ENCODE data around the gene NEGR1.
A peak's percentile ranks its signal among the peaks of the same experiment; 100 is the strongest.

Gene NEGR1

GRCh38 chr1:71630073-71630472 is 652.3 kb downstream of the NEGR1 start:
- DNase-seq (ENCODE audit: low spot score) = no peak

GRCh38 chr1:71625004-71625403 is 657.3 kb downstream of the NEGR1 start:
- no peak for DNase-seq (ENCODE audit: low spot score)

- no peak for DNase-seq (ENCODE audit: low spot score)
These were observed 658.5 kb downstream of the NEGR1 start for GRCh38 chr1:71623888-71624287.

- no peak for DNase-seq (ENCODE audit: low spot score)
These were observed 660.6 kb downstream of the NEGR1 start for GRCh38 chr1:71621785-71622184.

DNA sequence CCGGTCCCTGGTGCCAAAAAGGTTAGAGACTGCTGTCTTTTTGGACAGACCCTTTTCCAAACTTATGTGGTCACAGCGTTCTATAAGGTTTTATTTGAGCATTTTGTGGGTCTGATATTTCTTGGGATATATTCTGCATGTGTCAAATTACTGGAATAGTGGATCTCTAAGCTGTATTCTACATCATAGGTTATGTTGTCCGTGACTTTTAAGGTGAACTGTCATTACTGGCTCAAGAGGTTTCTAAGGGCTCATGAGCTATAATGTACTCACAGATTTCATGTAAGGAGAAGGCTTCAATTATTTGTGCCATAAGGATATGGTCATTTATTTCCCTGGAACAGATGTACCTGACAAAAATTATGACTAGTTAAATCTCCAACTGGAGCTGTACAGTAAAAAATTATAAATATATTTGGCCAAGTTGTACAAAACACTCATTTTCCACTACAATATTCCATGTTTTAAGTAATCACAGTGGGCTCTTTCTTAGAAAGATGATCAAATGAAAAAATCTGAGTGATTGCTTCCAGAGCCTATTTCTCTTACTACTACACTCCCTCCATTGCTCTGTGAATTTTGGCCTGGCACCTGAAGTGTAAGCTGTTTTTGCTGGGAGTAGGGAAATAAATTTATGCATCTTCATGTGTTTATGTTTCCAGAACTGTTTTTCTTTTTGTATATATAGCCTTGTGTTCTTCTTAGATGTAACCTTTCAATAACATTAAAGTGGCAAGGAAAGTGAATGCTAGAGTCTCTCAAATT is 663.4 kb downstream of the NEGR1 start:
- DNase-seq (ENCODE audit: low spot score) = no peak

DNA sequence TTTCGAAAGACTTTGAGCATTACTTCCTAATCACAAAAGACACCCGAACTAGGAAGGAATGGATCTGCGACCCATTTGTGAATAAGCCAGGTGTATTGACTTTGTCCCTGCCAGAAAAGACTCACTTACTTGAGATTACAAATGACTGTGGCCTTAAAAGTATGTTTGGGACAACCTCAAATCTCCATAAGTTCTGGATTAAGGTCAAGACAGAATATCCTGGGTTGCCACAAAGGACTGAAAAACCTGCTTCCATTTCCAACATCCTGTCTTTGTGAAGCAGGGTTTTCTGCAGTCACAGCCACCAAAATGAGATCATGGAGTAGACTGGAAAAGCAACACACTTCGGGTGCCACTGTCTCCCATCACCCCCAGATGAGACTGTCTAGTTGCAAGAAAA is 664.1 kb downstream of the NEGR1 start:
- no peak for DNase-seq (ENCODE audit: low spot score)

DNA sequence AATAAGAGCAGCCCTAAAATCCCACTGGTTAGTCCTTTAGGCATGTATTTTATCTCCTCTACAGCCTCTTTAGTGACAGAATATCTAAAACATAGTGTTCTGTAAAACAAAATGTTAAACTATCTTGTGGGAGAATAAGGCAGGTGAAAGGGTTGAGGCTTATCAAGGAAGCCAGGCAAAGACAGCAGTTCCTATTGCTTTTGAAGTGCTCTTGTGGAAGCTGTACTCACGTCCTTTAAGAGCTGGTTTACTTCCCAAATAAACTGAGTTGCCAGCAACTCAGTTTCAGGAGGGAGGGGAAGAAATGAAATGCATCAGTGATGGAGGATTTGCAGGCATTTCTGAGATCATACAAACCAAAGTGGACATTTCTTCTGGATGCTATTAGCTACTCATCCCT is 671.9 kb downstream of the NEGR1 start:
- no peak for DNase-seq (ENCODE audit: low spot score)

DNA sequence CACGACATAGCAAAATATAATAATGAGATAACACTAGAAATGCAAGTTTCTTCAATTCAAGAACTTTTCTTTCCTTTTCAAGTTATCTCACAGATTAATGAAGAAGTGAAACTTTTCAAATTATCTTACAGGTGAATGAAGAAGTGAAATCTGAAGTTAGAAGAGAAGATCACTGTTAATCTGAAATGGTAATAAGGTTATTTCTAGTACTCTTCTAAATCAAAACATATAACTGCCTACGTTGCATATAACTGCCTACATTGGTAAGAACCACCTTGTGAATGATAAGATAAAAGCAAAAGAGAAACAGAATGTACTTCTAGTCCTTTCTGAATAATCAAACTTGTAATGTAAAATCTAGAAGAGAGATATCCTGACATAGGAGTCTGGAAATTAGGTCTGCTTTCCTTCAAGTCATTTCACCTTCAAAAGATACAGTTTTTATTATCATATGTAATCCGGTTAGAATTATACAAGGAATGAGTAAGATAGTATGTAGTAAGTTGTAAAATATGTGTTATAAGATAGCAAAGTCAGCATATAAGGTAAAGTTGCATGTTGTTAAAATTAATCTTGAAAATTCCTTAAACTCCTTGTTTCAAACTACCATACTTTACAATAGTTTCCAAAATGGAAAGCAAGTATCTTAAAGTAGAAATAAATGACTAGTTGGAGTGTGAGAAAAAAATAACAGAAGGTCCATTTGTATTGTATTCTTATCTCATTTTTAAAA is 679.1 kb downstream of the NEGR1 start:
- DNase-seq (ENCODE audit: low spot score) = no peak

DNA sequence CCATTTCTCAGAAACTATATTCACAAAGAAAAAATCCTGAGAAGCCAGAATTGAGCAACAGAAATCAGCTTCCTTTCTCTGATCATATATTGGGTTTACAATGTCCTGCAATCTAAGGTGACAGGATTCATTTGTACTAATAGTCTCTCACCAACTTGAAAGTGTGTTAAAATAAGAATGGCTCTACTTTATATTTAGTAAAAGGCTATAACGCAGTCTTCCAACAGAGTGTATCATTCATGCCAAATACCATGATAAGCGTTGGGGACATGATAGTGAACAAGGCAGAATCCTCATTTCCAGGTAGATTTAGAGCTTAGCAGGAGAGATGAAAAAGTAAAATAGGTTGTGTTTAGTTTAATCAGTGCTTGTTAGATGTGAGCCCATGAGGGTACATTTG is 682.3 kb downstream of the NEGR1 start:
- DNase-seq (ENCODE audit: low spot score) = no peak

DNA sequence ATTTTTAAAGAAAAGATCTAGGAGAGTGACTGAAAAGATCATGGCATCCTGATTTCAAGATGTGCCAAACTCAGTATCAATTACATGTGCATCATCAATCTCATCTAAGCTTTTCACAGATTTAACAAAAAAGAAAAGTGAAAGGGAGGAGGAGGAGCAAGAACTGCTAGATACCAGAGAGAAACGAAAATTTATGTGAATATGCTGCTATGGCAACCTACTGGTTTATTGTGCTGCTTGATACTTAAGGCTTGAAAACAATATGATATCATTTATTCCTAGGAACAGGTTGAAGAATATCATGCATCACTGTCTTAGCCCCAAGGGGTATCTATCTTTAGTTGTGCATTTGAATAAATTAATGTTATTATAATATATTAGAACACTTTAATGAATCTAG is 683.0 kb downstream of the NEGR1 start:
- DNase-seq (ENCODE audit: low spot score) = no peak

DNA sequence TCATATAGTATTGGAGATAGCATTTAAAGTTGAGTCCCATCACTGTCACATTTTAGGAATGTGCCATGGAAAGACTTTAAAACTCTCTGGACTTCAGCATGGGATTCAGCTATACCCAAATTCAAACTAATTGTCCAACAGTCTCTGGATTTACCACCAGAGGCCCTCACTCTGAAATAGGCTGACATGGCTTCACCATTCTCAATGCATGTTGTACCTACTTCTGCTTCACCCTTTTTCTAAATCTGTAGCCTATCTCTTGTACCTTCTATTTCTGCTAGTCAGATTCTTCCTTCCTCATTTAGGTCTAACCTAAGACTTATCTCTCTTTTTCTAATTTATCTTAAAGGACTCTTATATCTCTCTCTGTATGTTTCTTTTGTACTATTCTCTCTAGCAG is 688.8 kb downstream of the NEGR1 start:
- DNase-seq (ENCODE audit: low spot score) = peak; percentile 5

- no peak for DNase-seq (ENCODE audit: low spot score)
These were observed 689.6 kb downstream of the NEGR1 start for GRCh38 chr1:71592646-71593274.

- no peak for DNase-seq (ENCODE audit: low spot score)
These were observed 693.3 kb downstream of the NEGR1 start for GRCh38 chr1:71589005-71589404.

DNA sequence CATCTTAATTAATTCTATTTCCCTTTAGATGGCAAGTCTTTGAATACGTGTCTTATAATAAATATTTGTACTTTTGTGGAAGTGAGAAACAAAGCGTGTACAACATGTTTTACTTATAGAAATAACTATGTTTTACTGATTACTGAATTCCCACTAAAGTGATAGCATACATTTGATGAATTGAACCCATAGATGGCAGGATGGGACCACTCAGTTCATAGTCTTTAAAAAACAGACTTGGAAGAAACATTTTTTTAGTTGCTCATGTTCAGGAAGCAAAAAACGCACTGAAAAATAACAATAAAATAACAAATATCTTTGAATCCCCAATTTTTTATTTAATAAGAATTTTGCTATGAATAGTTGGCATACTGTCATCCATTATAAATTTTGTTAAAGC is 694.4 kb downstream of the NEGR1 start:
- DNase-seq (ENCODE audit: low spot score) = no peak

GRCh38 chr1:71586030-71586429 is 696.3 kb downstream of the NEGR1 start:
- DNase-seq (ENCODE audit: low spot score) = no peak

DNA sequence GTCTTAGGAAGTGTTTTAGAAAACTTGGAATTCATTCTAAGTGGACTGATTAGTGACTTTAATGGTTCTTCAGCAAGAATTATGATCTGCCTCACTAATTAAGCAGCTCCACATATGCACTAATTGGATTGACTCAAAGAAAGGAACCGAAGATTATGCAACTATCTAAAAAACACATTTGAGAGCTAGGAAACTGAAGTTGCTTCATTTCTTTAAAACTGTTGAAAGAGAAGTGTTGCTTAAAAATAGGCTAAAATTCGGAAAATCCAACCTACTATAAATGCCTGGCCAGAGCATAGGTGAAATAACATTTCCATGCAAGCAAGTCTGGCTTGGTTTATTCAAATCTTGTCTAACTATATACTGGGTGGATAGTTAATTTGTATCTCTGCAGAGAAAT is 698.6 kb downstream of the NEGR1 start:
- no peak for DNase-seq (ENCODE audit: low spot score)

GRCh38 chr1:71582673-71583072 is 699.7 kb downstream of the NEGR1 start:
- DNase-seq (ENCODE audit: low spot score) = no peak

- DNase-seq (ENCODE audit: low spot score) = no peak
These were observed 704.7 kb downstream of the NEGR1 start for GRCh38 chr1:71577451-71578131.

GRCh38 chr1:71572038-71572437 is 710.3 kb downstream of the NEGR1 start:
- no peak for DNase-seq (ENCODE audit: low spot score)

- no peak for DNase-seq (ENCODE audit: low spot score)
These were observed 715.9 kb downstream of the NEGR1 start for GRCh38 chr1:71566413-71566812.

- DNase-seq (ENCODE audit: low spot score) = no peak
These were observed 716.5 kb downstream of the NEGR1 start for GRCh38 chr1:71565831-71566230.

DNA sequence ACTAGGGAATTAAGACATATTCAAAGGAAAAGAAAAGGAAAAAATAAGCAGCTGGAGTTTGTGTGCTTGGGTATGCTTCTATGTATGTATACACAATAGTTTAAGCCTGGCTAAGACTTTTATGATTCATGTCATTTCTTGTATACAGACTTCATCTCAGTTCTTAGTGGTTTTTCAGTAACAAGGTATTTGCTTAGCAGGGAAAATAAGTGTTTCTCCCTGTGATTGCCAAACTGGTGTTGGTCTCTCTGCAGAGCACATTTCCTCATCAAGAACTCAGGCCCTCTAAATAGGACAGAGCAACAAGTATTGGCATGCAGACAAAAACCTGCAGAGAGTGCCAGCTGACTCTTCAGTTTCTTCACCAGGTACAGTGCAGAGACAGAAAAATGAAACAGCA is 717.1 kb downstream of the NEGR1 start:
- no peak for DNase-seq (ENCODE audit: low spot score)

GRCh38 chr1:71562298-71562697 is 720.0 kb downstream of the NEGR1 start:
- DNase-seq (ENCODE audit: low spot score) = no peak
